GM12878 (cell line): ENCODE data around the gene BMF. TPM values are rescaled to one million over a fixed set of nuclear protein-coding genes. Genes with fewer than 3 reads are reported as not detected.

ENCODE experiments used
- ATF7 ChIP-seq: fragments of 450-650 bp; IDR thresholded peaks from 2 replicates; pipeline ENCODE4 v1.6.1; 2016; ENCODE audit warnings: low read depth, mild to moderate bottlenecking
- EP300 ChIP-seq, 2 experiments: fragments of 150-350 bp in 1 of 2; IDR thresholded peaks; 2 replicates each; pipeline ENCODE4 v1.6.1; 2011 to 2012; ENCODE audit warnings: low read depth in 2 of 2, low read length in 2 of 2, borderline replicate concordance in 1 of 2, improper control_type of control experiment in 1 of 2, inconsistent platforms in 1 of 2; ENCODE audit not compliant: control insufficient read depth in 1 of 2
- MEF2B ChIP-seq: fragments of 450-650 bp; IDR thresholded peaks from 2 replicates; pipeline ENCODE4 v1.6.1; 2018; ENCODE audit warnings: mild to moderate bottlenecking, moderate library complexity; ENCODE audit not compliant: partially characterized antibody, poor library complexity, severe bottlenecking
- MYC ChIP-seq: IDR thresholded peaks from 2 replicates; pipeline ENCODE4 v1.6.1; 2011; ENCODE audit warnings: mild to moderate bottlenecking, low read length, moderate library complexity, inconsistent platforms; ENCODE audit not compliant: insufficient read depth, insufficient replicate concordance, insufficient read length, severe bottlenecking
- SMC3 ChIP-seq: IDR thresholded peaks from 2 replicates; pipeline ENCODE4 v1.6.1; 2011; ENCODE audit warnings: low read length, improper control_type of control experiment, borderline replicate concordance
- SP1 ChIP-seq: IDR thresholded peaks from one replicate; pipeline ENCODE4 v1.6.1; 2011; ENCODE audit warnings: low read depth, low read length
- ZNF207 ChIP-seq: fragments of 450-650 bp; IDR thresholded peaks from 2 replicates; pipeline ENCODE4 v1.6.1; 2014; ENCODE audit warnings: antibody characterized with exemption, mild to moderate bottlenecking, borderline replicate concordance
- polyA plus RNA-seq, 11 experiments: library from polyadenylated mRNA; depleted of rRNA in 4 of 11; unstranded in 6 of 11; stranded (reverse) in 5 of 11; fragments of >200 nt; fragmentation: Nextera tagmentation in 4 of 11; fragmentation: Illumina TruSeq in 1 of 11; extraction: Ambion mirVana in 4 of 11; extraction: Trizol in 1 of 11; gene quantifications; 1 replicate in 1 of 11; 2 replicates in 10 of 11; pipeline versions ENCODE4 v1.2.1 to v1.2.3, GENCODE V29; 2011 to 2016; ENCODE audit warnings: inconsistent platforms in 2 of 11, missing spikeins in 2 of 11, low read depth in 1 of 11
- total RNA-seq, 4 experiments: library from RNA; depleted of rRNA in 3 of 4; stranded (reverse); fragments of >200 nt in 3 of 4; fragmentation: Illumina TruSeq in 1 of 4; extraction: Trizol in 1 of 4; gene quantifications; 2 replicates each; pipeline versions ENCODE4 v1.2.1 to v1.2.3, GENCODE V29; 2013 to 2021
- TF ChIP-seq, protein P1 (sequence below): fragments of 450-650 bp; IDR thresholded peaks from 2 replicates; pipeline ENCODE4 v1.6.1; 2017; ENCODE audit warnings: mild to moderate bottlenecking, low read depth, inconsistent platforms; ENCODE audit not compliant: poor library complexity, severe bottlenecking
- TF ChIP-seq, protein P2 (sequence below): fragments of 450-650 bp; IDR thresholded peaks from 2 replicates; pipeline ENCODE4 v1.6.1; 2017; ENCODE audit warnings: mild to moderate bottlenecking
- TF ChIP-seq, protein P3 (sequence below): fragments of 450-650 bp; IDR thresholded peaks from 2 replicates; pipeline ENCODE4 v1.6.1; 2016; ENCODE audit warnings: mild to moderate bottlenecking
- TF ChIP-seq, protein P4 (sequence below), 3 experiments: IDR thresholded peaks in 2 of 3; conservative IDR thresholded peaks in 1 of 3; 2 replicates each; pipeline ENCODE4 v1.5.1; 2011; ENCODE audit warnings: low read depth in 3 of 3, low read length in 3 of 3, mild to moderate bottlenecking in 3 of 3, control low read depth in 2 of 3, moderate library complexity in 2 of 3, inconsistent platforms in 1 of 3, mixed read lengths in 1 of 3; ENCODE audit not compliant: control insufficient read depth in 2 of 3, insufficient read depth in 1 of 3; ENCODE audit errors: extremely low read depth in 1 of 3
- TF ChIP-seq, protein P5 (sequence below): fragments of 450-650 bp; IDR thresholded peaks from 2 replicates; pipeline ENCODE4 v1.6.1; 2016; ENCODE audit warnings: mild to moderate bottlenecking, moderate library complexity, borderline replicate concordance

Gene BMF
- total and polyA plus RNA-seq, 10 of the 15 experiments (the other 5 are each of a cell fraction or from before 2014, with no cell fraction given): 0.82 to 34.9 (median 16.9) TPM

DNA sequence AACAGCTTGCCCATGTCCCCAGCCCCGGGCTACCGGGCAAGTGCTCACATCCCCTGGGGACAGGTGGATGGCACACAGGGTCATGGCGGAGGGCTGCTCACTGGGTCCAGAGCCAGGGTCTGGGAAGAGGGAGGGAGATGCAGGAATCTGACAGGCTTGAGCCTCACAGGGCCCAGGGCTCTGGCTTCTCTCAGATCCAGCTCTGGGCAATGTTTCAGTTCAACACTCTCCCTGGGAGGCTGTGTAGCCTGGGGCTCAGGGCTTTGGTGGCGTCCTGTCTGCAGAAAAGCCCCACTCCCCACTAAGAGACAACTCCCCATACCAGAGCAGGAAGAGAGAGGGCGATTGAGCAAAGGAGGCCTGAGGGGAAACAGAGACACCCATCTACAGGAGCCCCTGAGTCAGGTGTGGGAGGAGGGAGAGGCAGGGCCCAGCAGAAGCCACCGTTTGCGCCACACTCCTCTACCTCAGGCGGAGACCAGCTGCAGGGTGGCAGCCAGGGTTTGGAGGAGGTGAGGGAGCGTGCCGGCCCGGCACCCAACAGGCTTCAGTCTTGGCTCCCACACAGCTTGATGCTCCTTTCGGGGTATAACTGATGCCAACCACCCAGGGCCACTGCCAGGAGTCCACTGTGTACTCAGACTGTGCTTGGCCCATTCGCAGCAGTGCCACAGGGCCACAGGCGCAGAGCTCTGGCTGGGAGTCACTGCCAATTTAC lies 52.9 kb downstream of the BMF start (continued):
- TF ChIP-seq, protein P1, sequence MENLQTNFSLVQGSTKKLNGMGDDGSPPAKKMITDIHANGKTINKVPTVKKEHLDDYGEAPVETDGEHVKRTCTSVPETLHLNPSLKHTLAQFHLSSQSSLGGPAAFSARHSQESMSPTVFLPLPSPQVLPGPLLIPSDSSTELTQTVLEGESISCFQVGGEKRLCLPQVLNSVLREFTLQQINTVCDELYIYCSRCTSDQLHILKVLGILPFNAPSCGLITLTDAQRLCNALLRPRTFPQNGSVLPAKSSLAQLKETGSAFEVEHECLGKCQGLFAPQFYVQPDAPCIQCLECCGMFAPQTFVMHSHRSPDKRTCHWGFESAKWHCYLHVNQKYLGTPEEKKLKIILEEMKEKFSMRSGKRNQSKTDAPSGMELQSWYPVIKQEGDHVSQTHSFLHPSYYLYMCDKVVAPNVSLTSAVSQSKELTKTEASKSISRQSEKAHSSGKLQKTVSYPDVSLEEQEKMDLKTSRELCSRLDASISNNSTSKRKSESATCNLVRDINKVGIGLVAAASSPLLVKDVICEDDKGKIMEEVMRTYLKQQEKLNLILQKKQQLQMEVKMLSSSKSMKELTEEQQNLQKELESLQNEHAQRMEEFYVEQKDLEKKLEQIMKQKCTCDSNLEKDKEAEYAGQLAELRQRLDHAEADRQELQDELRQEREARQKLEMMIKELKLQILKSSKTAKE: no peak
- TF ChIP-seq, protein P2, sequence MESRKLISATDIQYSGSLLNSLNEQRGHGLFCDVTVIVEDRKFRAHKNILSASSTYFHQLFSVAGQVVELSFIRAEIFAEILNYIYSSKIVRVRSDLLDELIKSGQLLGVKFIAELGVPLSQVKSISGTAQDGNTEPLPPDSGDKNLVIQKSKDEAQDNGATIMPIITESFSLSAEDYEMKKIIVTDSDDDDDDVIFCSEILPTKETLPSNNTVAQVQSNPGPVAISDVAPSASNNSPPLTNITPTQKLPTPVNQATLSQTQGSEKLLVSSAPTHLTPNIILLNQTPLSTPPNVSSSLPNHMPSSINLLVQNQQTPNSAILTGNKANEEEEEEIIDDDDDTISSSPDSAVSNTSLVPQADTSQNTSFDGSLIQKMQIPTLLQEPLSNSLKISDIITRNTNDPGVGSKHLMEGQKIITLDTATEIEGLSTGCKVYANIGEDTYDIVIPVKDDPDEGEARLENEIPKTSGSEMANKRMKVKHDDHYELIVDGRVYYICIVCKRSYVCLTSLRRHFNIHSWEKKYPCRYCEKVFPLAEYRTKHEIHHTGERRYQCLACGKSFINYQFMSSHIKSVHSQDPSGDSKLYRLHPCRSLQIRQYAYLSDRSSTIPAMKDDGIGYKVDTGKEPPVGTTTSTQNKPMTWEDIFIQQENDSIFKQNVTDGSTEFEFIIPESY: no peak
- no peak for TF ChIP-seq SP1
- no peak for TF ChIP-seq SMC3
- TF ChIP-seq, protein P3, sequence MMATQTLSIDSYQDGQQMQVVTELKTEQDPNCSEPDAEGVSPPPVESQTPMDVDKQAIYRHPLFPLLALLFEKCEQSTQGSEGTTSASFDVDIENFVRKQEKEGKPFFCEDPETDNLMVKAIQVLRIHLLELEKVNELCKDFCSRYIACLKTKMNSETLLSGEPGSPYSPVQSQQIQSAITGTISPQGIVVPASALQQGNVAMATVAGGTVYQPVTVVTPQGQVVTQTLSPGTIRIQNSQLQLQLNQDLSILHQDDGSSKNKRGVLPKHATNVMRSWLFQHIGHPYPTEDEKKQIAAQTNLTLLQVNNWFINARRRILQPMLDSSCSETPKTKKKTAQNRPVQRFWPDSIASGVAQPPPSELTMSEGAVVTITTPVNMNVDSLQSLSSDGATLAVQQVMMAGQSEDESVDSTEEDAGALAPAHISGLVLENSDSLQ: no peak
- no peak for TF ChIP-seq ZNF207
- TF ChIP-seq MYC: no peak
- no peak for TF ChIP-seq MEF2B
- no peak for TF ChIP-seq EP300 (IDR thresholded peaks at IDR 0.05; ENCODE audit: borderline replicate concordance in 1 of 2, control insufficient read depth in 1 of 2, low read depth in 2 of 2, low read length in 2 of 2)
- TF ChIP-seq, protein P4, sequence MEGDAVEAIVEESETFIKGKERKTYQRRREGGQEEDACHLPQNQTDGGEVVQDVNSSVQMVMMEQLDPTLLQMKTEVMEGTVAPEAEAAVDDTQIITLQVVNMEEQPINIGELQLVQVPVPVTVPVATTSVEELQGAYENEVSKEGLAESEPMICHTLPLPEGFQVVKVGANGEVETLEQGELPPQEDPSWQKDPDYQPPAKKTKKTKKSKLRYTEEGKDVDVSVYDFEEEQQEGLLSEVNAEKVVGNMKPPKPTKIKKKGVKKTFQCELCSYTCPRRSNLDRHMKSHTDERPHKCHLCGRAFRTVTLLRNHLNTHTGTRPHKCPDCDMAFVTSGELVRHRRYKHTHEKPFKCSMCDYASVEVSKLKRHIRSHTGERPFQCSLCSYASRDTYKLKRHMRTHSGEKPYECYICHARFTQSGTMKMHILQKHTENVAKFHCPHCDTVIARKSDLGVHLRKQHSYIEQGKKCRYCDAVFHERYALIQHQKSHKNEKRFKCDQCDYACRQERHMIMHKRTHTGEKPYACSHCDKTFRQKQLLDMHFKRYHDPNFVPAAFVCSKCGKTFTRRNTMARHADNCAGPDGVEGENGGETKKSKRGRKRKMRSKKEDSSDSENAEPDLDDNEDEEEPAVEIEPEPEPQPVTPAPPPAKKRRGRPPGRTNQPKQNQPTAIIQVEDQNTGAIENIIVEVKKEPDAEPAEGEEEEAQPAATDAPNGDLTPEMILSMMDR (IDR thresholded peaks at IDR 0.05 in 2 of 3, conservative IDR thresholded peaks at IDR 0.05 in 1 of 3; ENCODE audit: control insufficient read depth in 2 of 3, extremely low read depth in 1 of 3, insufficient read depth in 1 of 3, low read depth in 3 of 3, low read length in 3 of 3): no peak
- TF ChIP-seq, protein P5, sequence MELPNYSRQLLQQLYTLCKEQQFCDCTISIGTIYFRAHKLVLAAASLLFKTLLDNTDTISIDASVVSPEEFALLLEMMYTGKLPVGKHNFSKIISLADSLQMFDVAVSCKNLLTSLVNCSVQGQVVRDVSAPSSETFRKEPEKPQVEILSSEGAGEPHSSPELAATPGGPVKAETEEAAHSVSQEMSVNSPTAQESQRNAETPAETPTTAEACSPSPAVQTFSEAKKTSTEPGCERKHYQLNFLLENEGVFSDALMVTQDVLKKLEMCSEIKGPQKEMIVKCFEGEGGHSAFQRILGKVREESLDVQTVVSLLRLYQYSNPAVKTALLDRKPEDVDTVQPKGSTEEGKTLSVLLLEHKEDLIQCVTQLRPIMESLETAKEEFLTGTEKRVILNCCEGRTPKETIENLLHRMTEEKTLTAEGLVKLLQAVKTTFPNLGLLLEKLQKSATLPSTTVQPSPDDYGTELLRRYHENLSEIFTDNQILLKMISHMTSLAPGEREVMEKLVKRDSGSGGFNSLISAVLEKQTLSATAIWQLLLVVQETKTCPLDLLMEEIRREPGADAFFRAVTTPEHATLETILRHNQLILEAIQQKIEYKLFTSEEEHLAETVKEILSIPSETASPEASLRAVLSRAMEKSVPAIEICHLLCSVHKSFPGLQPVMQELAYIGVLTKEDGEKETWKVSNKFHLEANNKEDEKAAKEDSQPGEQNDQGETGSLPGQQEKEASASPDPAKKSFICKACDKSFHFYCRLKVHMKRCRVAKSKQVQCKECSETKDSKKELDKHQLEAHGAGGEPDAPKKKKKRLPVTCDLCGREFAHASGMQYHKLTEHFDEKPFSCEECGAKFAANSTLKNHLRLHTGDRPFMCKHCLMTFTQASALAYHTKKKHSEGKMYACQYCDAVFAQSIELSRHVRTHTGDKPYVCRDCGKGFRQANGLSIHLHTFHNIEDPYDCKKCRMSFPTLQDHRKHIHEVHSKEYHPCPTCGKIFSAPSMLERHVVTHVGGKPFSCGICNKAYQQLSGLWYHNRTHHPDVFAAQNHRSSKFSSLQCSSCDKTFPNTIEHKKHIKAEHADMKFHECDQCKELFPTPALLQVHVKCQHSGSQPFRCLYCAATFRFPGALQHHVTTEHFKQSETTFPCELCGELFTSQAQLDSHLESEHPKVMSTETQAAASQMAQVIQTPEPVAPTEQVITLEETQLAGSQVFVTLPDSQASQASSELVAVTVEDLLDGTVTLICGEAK: no peak
- TF ChIP-seq ATF7: no peak
